ENCODE measurements around the gene GMFB.
"Not testable (repeated sequence)": the region's sequence is repeated elsewhere in the genome, so short reads cannot be mapped to it uniquely, and the experiment has no call there.

The GMFB gene

GRCh38 chr14:54490445-54491175, 1.8 kb upstream of the GMFB start:
- no peak for DNase-seq

GRCh38 chr14:54489731-54490444, 1.1 kb upstream of the GMFB start:
- no peak for DNase-seq

DNA sequence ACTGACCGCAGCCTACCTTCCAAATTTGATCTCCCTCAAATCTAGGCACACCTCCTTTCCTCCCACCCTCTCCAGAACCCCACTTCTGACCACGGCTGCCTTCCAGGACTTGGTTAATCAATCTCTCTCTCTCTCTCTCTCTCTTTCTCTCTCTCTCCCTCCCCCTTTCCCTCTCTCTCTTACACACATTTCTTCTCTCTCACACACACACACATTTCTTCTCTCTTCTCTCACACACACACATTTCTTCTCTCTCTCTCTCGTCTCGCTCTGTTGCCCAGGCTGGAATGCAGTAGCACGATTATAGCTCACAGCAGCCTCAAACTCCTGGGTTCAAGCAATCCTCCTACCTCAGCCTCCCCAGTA, 521 bp upstream of the GMFB start:
- DNase-seq = no peak

DNA sequence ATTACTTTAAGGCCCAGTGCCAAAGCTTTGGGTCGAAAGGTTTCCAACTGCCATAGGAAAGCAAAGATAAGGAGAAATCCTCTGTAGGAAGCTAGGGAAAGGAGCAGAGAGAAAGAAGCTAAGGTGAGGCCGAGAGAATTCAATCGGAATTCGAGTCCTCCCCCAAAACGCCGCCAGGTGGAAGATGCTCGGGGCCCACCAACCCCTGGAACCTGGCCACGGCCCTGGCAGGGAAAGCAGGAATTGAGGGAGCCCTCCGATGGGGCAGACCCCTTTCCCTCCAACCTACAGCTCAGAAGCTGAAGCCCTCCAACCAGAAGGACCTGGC, 498 bp downstream of the GMFB start:
- no peak for DNase-seq

DNA sequence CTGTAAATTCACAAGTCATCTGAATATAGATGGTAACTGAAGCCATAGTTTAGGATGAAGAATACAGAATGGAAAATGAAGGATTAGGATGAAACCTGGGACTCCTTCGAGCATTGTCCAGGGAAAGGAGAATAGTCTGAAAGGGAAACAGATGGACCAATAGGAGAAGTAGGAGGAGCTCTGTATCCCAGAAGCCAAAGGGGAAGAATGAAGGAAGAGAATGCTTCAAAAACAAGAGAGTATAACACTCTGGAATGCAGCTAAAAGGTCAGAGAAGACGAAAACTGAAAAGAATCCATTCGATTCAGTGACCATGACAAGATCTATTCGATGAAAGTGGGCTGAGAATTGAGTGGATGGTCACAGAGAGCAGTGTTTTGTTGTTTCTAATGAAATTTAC, 1.0 kb downstream of the GMFB start:
- no peak for DNase-seq

DNA sequence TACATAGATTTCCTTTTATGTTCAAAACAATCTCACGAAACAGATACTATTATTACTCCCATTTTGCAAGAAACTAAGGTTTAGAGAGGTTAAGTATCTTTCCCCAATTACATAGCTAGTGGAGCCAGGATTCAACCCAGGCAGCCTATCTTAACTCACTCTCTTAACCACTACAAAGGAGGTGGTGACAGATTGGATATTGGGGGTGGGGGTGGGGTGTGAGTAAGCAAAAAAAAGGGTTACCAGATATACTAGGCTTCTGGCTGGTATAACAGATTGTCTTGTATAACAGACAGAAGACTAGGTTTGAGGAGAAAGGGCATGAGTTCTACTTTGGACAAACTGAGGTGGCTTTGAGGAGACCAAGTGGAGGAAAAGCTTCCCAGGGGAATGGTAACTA, 2.1 kb downstream of the GMFB start:
- DNase-seq = no peak

GRCh38 chr14:54483846-54484245, 4.9 kb downstream of the GMFB start:
- no peak for DNase-seq

DNA sequence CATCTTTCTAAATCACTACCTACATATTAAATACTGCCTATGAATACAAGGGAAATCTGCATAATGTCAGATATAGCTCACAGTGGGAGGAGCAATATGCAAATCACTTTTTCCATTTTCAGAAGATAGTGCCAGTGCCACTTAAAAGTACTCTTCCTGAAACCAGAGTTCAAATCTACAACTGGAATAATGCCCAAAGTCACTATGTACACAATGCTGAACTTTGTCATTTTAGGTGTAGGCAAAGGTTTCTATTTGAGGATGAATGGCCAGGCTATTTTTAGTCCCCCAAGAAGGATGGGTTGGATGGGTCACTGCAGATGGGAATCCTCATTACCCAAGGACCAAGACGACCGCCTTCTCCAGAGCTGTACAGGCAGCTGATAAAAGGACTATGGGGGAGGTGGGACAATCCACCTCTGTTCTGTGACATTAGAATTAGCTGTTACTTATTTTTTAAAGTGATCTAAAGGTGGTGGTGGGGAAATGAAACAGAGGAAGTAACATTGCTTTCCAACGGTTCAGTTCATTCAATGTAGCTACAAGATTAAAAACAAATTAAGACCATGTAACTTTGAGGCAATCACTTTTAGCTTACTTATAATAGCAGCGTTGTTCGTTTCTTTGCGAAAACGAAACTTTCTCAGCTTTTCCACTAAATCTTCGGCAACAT, 5.6 kb downstream of the GMFB start:
- no peak for DNase-seq

DNA sequence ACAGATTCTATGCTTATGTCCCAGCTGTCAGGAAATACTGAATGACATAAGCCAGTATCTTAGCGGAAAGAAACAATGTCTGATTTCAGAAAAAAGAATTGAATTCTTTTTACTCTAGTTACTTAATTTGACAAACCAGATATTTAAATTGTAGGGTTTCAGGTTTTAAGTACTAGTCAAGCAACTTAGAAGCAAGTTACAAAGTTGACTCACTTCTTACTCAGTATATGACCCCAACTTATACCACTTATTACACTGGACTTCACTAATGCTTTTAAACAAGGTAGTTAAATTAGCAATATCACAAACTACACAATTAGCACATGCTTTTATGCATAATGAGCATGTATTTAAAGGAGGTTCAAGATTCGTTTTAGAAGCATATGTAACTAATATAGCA, 7.1 kb downstream of the GMFB start:
- DNase-seq = no peak

DNA sequence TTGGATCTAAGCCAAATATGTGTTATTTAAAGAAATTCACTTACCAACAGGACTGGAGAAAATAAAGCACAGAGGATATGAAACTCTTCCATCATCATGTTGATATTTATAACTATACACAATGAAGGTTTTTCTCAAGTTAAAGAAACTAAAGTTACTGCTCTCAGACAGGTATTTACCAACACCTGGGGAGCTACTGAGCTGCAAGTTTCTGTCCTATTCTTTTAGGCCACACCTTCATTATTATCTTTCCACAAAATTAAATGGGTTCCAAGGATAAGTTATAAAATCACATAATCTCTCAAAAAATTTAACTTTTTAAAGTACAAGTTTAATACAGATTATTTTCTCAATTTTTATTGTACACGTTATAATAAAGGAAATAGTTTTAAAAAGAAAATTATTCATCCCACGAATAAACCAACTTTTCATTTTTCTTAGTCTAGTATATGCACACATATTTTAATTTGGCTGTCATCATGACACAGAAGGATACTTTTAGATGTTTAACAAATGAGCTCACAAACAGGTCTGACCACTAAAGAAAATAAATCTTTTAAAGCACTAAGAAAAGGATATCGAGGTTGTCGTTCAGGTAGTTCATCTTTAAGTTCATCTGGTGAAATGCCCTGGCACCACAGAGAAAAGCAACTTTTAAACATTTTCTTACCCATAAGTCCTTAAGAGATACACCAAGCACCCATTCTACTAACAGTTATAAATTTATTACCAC, 7.8 kb downstream of the GMFB start:
- no peak for DNase-seq

DNA sequence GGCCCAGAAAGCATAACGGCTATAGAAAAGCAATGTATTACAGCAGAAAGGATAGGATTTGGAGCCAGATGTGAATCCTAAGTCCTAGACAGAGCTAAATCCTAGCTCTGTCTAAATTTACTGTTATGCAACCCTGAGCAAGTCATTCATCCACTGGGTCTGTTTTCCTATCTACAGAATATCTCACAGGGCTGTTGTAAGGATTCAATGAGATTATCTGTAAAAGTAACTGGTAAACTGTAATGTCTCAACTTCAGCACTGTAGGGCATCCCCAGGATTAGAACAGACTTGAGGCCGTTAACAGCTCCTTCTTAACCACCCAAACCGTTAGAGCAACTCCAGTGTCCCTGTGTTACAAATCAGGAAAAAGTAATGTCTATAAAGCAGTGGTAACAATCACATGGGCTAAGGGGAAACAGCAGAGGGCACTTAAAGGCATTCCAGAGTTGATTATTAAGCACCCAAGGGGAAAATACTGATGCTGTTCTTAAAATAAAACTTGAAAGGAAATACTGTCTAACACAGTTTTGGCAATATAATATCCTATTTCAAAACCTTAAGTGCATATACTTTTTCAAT, 10.1 kb downstream of the GMFB start:
- no peak for DNase-seq

DNA sequence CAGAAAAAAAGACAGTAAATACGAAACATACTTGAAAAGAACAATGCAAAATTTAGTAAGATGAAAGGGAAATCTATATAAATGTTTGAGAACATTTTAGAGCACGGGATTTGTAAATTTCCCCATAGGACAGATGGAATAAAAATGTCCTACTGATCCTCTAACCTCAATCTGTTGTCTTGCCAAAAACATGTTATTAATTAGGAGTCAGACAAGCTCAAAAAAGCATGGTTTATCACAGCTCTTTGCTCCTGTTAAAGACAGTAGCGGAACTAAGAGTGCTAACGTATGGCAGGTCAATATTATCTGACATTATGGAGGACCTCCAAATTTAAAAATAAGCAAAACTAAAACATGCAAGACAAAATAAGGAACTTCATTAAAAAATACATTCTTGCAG, 12.9 kb downstream of the GMFB start:
- no peak for DNase-seq

DNA sequence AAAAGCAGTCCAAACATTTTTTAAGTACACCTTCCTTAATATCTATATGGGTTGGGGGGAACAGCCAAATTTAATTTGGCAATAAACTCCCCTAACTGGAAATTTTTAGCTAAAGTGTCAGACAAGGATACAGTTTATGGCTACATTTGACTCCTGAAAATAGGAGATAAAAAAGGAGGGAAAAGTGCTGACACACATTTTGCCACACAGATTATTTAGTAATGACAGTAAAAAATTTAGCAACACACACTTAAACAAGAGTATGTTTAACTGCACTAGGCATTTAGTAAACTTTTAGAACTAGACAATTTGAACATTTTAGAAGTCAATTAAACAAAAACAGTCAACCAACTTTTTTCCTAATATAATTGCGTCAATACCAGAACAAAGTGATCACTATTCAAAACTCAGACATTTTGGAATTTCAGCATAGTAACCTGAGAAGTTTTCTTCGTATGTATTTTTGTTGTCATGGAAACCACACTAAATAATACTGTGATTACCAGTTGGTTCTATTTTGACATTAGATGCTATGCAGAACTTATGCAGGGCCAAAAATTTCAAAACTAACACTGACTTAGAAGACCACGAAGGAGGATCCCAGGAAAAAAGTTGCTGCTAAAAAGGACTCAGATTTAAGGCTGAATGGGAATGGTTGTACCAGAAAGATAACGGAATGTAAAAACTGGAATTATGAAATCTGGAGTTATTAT, 13.4 kb downstream of the GMFB start:
- no peak for DNase-seq

GRCh38 chr14:54474232-54474793, 14.5 kb downstream of the GMFB start:
- no peak for DNase-seq

GRCh38 chr14:54472315-54472714, 16.5 kb downstream of the GMFB start:
- no peak for DNase-seq

DNA sequence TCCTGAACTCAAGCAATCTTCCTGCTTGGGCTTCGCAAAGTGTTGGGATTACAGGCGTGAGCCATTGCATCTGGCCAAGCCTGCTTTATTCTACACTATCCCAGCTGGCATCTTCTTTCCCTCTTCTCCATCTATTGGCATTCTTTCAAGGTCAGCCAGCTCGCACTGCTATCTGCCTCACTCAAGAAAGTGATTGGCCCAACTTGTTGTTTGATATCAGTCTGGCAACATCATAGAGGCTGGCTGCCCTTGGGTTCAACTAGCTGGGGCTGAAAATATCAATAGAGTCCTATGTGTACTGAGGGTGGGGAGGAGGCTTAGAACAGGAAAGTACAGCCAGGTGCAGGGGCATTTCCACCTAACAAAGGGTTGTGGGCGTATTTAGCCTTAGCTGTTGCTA, 17.1 kb downstream of the GMFB start:
- DNase-seq = no peak

- DNase-seq = no peak
Observed at GRCh38 chr14:54470701-54471100, 18.1 kb downstream of the GMFB start.

DNA sequence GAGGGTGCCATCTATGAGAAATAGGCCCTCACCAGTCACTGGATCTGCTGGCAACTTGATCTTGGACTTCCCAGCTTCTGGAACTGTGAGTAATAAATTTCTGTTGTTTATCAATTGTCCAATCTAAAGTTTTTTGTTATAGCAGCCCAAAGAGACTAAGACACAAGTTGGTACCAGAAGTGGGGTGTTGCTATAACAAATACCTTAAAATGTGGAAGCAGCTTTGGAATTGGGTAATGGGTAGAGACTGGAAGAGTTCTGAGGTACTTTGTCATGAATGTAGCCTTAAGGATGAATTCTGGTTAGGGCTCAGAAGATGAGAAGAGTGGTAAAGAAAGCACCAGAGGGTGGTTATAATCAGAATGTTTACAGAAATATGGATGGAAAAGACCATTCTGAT, 21.5 kb downstream of the GMFB start:
- no peak for DNase-seq

DNA sequence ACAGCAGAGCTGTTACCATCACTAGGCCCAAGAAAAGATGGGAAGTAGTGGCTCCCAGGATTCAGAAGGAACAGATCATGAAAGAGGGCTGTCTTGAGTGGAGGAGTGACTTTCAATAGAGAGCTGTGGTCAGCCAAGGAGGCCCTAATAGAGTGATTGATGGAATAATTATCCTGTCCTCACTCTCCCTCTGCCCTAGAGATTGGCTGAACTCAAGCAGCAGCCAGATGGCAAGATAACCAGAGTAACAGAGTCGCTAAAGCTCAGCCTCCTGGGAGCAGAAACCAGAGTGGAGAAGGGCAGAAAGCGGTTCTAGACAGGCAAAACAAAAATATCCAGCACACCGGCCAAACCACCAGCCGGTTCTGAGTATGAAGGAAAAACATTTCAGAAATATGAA, 23.1 kb downstream of the GMFB start:
- DNase-seq = no peak

DNA sequence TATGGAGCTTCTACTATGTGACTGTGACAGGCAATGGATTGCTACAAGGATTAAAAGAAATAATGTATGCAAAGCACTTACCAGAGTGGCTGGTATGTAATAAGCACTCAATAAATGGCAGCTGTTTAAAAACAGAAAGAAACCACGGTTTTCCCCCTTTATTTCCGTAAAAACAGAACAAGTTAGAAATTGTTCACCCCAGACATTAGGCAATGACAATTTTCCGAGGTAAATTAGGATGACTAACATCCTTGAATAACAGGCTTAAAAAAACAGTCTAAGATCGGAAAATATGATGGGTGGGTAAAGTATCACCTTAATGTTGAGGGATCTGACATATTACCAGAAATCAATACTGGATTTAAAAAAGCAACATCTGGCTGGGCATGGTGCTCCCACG, 26.7 kb downstream of the GMFB start:
- DNase-seq = no peak

- DNase-seq = no peak
Observed at GRCh38 chr14:54459106-54459505, 29.7 kb downstream of the GMFB start.

DNA sequence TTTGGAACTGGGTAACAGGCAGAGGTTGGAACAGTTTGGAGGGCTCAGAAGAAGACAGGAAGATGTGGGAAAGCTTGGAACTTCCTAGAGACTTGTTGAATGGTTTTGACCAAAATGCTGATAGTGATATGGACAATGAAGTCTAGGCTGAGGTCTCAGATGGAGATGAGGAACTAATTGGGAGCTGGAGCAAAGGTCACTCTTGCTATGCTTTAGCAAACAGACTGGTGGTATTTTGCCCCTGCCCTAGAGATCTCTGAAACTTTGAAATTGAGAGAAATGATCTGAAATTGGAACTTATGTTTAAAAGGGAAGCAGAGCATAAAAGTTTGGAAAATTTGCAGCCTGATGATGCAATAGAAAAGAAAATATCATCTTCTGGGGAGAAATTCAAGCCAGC, 30.2 kb downstream of the GMFB start:
- DNase-seq = not testable (repeated sequence)

Measured in central memory CD4-positive, alpha-beta T cell (primary cell).